ENCODE measurements around the gene SPTBN5. TPM values are rescaled to one million over a fixed set of nuclear protein-coding genes. Genes with fewer than 3 reads are reported as not detected.
"Not testable (repeated sequence)": the region's sequence is repeated elsewhere in the genome, so short reads cannot be mapped to it uniquely, and the experiment has no call there.

The SPTBN5 gene
- total RNA-seq, 8 experiments from 2014 or later: 0.18 to 2.3 (median 0.72) TPM

DNA sequence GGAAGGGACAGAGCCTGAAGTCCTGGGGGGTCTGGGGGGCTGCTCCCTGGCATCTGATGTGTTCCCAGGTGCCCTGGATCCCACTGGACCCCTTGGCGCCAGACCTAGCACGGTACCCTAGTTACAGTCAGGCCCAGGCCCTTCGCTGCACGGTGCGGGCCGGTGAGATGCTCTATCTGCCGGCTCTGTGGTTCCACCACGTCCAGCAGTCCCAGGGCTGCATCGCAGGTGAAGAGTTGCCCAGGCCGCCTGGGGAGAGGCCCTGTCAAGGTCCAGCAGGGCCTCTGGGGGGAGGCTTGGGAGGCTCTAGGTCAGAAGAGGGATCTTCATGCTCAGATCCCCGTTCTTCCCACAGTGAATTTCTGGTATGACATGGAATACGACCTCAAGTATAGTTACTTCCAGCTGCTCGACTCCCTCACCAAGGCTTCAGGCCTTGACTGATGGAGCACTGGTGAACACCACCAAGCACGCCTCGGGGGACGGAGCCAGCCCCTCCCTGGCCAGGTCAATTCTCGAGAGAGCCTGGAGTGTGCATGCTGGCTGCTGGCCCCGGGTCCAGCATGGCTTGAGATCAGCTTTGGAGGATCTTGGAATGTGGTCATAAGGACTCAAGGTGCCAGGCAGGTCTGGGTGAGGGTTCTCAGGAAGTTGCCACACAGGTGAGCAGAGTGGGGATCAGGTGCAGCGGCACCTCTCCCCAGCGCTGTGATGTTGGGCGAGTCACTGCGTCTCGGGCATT is 57.0 kb downstream of the SPTBN5 start:
- H3K4me3 ChIP-seq: no peak overlapping the region
- in situ Hi-C loops (cut with MboI; ENCODE audit: low pct_unique_long_range_greater_than_20kb in 2 of 9, low sequenced_read_pairs in 9 of 9, unreplicated experiment in 9 of 9): no loop called here
- no peak overlapping the region for H3K27ac ChIP-seq
- no peak for ATAC-seq (replicated peaks in 6 of 8)
- no peaks in the 10 kb centered on the region for H3K4me1 ChIP-seq (replicated peaks in 1 of 2)
- WGBS, 10 experiments: 73 to 96% (median 85%) methylated on average over 6 to 9 of the region's 23 CpGs; no CpG with 5 or more reads in 5 of the 10 experiments

DNA sequence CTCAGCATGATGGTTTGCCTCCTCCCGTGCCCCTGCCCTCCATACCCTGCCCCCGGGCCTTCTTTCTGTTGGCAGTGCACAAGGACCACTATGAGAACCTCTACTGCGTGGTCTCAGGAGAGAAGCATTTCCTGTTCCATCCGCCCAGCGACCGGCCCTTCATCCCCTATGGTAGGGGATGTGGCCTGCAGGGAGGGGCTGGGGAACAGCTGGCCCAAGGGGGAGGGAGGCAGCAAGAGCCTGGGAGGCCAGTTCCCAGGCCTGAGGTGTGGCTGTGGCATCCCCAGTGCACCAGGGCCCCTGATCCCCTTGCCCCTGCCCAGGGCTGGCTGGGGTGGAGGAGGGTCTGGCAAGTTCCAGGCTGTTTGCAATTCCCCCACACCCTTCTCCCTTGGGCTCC is 57.8 kb downstream of the SPTBN5 start:
- 93% methylated on average over 5 of the region's 6 CpGs; no CpG with 5 or more reads in 9 of the 10 experiments for WGBS, 10 experiments
- in situ Hi-C loops (cut with MboI; ENCODE audit: low pct_unique_long_range_greater_than_20kb in 2 of 9, low sequenced_read_pairs in 9 of 9, unreplicated experiment in 9 of 9): no loop called here
- H3K4me3 ChIP-seq: no peak overlapping the region
- H3K27ac ChIP-seq: no peak overlapping the region
- no peaks in the 10 kb centered on the region for H3K4me1 ChIP-seq (replicated peaks in 1 of 2)
- peak in 2 of 8 experiments; percentile 32 to 51 for ATAC-seq (replicated peaks in 6 of 8)

DNA sequence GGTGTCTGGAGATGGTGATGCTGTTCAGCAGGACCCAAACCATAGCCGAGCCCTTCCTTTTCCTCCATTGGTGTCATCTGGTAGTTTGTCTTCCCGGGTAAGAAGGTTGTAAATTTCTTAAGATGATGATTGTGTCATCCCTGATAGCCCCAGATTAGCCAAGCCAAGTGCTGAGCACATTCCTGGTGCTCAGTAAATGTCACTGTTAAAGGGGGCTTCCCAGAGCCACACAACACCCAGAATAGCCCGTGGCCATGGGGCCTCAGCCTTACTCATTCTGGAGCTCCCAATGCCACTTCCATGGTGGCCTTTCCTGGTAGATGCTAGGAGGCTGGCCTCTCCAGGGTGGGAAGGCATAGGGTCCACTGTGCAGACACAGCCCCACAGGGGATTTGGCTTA is 59.8 kb downstream of the SPTBN5 start:
- 72 to 100% (median 100%) methylated on average over 1 to 2 of the region's 3 CpGs; no CpG with 5 or more reads in 7 of the 10 experiments for WGBS, 10 experiments
- Histone ChIP-seq H3K4me3 (no peak overlapping the region), H3K4me1 (replicated peaks in 1 of 2) (peaks cover 3 to 6% of the 10 kb centered on the region in 2 donors), H3K27ac (no peak overlapping the region)
- no peak for ATAC-seq (replicated peaks in 6 of 8)
- in situ Hi-C loops (cut with MboI; ENCODE audit: low pct_unique_long_range_greater_than_20kb in 2 of 9, low sequenced_read_pairs in 9 of 9, unreplicated experiment in 9 of 9): no loop called here

DNA sequence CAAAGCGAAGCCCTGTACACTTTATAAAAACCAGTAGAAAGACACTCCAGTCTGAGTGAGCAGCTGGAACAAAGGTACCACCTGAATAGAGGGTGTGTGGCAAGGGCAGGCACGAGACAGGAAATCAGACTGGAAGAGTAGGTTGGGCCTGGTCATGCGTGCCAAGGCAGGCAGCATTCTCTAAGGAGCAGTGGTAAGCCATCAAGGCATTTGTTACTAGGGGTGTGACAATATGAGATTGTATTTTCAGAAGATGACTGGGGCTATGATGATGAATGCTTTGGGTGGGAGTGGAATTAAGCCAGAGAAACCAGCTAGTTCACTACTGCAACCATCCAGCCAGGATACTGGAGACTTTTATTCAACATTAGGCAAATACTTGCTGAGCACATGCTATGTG is 61.0 kb downstream of the SPTBN5 start:
- Histone ChIP-seq H3K27ac (no peak overlapping the region), H3K4me3 (no peak overlapping the region), H3K4me1 (replicated peaks in 1 of 2) (peaks cover 7 to 10% of the 10 kb centered on the region in 2 donors)
- in situ Hi-C loops (cut with MboI; ENCODE audit: low pct_unique_long_range_greater_than_20kb in 2 of 9, low sequenced_read_pairs in 9 of 9, unreplicated experiment in 9 of 9): no loop called here
- no peak for ATAC-seq (replicated peaks in 6 of 8)
- 90 to 100% methylated on average over 1 to 2 of the region's 3 CpGs; no CpG with 5 or more reads in 8 of the 10 experiments for WGBS, 10 experiments

DNA sequence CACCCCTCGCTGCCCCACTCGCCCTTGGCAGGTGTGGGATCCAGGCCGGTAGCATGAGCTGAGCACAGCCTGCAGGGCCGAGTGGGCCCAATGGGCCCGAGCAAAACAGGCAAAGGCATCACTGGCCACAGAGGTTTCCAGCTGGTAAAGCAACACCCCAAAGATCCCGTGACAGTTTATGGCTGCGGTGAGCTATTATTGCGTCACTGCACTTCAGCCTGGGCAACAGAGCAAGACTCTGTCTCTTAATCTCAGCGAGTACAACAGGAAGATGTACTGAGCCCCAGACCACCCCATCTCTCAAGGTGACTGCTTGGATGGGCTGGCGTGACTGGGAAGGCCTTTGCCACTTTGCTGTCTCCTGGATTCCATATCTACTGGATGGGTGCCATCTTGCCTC is 61.6 kb downstream of the SPTBN5 start:
- ATAC-seq (replicated peaks in 6 of 8): no peak
- WGBS, 10 experiments: 90 to 100% (median 97%) methylated on average over 2 to 5 of the region's 10 CpGs; no CpG with 5 or more reads in 6 of the 10 experiments
- Histone ChIP-seq H3K4me3 (no peak overlapping the region), H3K27ac (no peak overlapping the region), H3K4me1 (replicated peaks in 1 of 2) (peaks cover 7 to 10% of the 10 kb centered on the region in 2 donors)
- in situ Hi-C loops (cut with MboI; ENCODE audit: low pct_unique_long_range_greater_than_20kb in 2 of 9, low sequenced_read_pairs in 9 of 9, unreplicated experiment in 9 of 9): no loop called here

DNA sequence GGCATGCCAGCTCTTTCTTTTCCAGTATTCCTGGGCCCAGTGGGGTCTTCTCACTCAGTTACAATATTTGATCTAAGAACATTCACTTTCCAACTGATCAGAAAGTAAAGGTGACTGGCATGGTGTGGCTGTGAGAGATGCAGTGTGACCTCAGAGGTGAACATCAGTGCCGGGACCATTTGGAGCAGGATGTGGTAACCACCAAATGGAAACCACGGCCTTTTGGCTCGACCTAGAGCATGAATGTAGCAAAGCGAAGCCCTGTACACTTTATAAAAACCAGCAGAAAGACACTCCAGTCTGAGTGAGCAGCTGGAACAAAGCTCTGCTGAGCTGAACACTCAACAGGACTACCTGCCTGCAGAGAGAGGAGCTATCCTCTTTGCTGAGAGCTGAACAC is 62.6 kb downstream of the SPTBN5 start:
- H3K27ac ChIP-seq; H3K4me3 ChIP-seq; in situ Hi-C loops (cut with MboI; ENCODE audit: low pct_unique_long_range_greater_than_20kb in 2 of 9, low sequenced_read_pairs in 9 of 9, unreplicated experiment in 9 of 9); ATAC-seq (replicated peaks in 6 of 8): not testable (repeated sequence)
- WGBS, 10 experiments: 83 to 100% (median 100%) methylated on average over 1 to 4 of the region's 4 CpGs; no CpG with 5 or more reads in 7 of the 10 experiments
- peaks cover 7 to 10% of the 10 kb centered on the region in 2 donors for H3K4me1 ChIP-seq (replicated peaks in 1 of 2)

DNA sequence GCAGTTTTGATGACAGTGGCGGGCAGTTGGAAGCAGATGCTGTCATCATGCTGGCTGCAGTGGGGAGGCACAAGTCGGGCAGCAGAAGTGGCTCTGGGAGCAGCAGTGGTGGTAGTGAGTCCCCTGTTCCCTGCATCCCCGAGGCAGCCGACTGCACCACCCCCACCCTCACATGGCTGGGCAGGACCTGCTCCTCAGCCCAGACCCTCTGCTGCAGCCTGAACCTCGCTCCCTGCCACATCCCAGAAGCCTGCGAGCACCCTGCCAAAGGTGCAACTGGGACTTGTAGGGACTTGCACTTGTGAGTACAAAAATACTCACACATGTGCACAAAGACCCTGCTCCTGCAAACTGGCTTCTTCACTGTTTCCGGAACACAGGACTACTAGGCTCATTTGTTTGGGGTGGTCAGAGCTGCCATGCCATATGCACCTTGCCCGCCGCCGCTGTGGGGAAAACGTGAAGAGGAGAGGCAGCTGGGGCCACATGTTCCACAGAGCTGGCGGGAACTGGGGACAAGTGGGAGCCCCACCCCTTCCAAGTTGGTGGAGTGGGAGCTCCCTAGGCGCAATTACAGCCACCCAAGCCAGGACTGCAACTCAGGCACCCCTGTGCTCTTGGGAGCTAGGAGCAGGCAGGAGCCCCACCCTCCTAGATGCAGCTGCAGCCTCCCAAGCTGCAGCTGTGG is 63.8 kb downstream of the SPTBN5 start:
- peaks cover 7 to 10% of the 10 kb centered on the region in 2 donors for H3K4me1 ChIP-seq (replicated peaks in 1 of 2)
- H3K27ac ChIP-seq: no peak overlapping the region
- 80 to 100% (median 95%) methylated on average over 1 to 3 of the region's 13 CpGs; no CpG with 5 or more reads in 6 of the 10 experiments for WGBS, 10 experiments
- H3K4me3 ChIP-seq: no peak overlapping the region
- ATAC-seq (replicated peaks in 6 of 8): no peak
- in situ Hi-C loops (cut with MboI; ENCODE audit: low pct_unique_long_range_greater_than_20kb in 2 of 9, low sequenced_read_pairs in 9 of 9, unreplicated experiment in 9 of 9): no loop called here

DNA sequence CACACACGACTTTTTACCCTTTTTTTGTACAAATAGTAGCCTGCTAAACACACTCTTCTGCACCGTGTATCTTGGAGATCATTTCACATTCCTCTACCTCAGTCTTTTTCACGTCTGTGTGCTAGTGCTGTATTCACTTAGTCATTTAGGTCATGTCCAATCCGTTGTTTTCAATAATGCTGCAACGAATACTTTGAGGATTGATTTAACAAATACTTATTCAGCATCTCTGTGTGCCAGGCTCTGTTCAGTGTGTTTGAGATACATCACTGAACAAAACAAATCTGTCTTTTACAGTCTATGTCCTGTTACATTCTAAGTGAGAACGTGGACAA is 65.1 kb downstream of the SPTBN5 start:
- peaks cover 7 to 10% of the 10 kb centered on the region in 2 donors for H3K4me1 ChIP-seq (replicated peaks in 1 of 2)
- 0 to 17% (median 8%) methylated on average over 3 to 6 of the region's 6 CpGs; no CpG with 5 or more reads in 1 of the 10 experiments for WGBS, 10 experiments
- H3K4me3 ChIP-seq: peak overlapping the region; percentile 56 to 99 (median 73)
- no peak overlapping the region for H3K27ac ChIP-seq
- ATAC-seq (replicated peaks in 6 of 8): peak in 1 of 8 experiments; percentile 2
- in situ Hi-C loops (cut with MboI; ENCODE audit: low pct_unique_long_range_greater_than_20kb in 2 of 9, low sequenced_read_pairs in 9 of 9, unreplicated experiment in 9 of 9): no loop called here

GRCh38 chr15:41827880-41828806 is 65.7 kb downstream of the SPTBN5 start, which contains the start of gene JMJD7:
JMJD7 (plus strand) TSS chr15:41828092; CDS start chr15:41828125, 33 bp downstream.
- peak within 1 kb of the TSS; percentile 68 to 78 for H3K27ac ChIP-seq
- in situ Hi-C loops (cut with MboI; ENCODE audit: low pct_unique_long_range_greater_than_20kb in 2 of 9, low sequenced_read_pairs in 9 of 9, unreplicated experiment in 9 of 9): no loop called here
- peaks cover 7 to 10% of the 10 kb centered on the region in 2 donors for H3K4me1 ChIP-seq (replicated peaks in 1 of 2)
- peak within 1 kb of the TSS; percentile 56 to 99 (median 73) for H3K4me3 ChIP-seq
- peak; percentile 73 to 89 (median 86) for ATAC-seq (replicated peaks in 6 of 8)
- 0 to 19% (median 0%) methylated on average over 1 to 5 of the region's 66 CpGs for WGBS, 10 experiments

GRCh38 chr15:41827290-41827879 is 66.5 kb downstream of the SPTBN5 start:
- H3K4me3 ChIP-seq: peak overlapping the region; percentile 56 to 99 (median 73)
- peaks cover 7 to 10% of the 10 kb centered on the region in 2 donors for H3K4me1 ChIP-seq (replicated peaks in 1 of 2)
- WGBS, 10 experiments: 0 to 20% (median 10%) methylated on average over 1 to 7 of the region's 37 CpGs; no CpG with 5 or more reads in 7 of the 10 experiments
- peak in 5 of 8 experiments; percentile 1 to 16 (median 3) for ATAC-seq (replicated peaks in 6 of 8)
- in situ Hi-C loops (cut with MboI; ENCODE audit: low pct_unique_long_range_greater_than_20kb in 2 of 9, low sequenced_read_pairs in 9 of 9, unreplicated experiment in 9 of 9): no loop called here
- H3K27ac ChIP-seq: no peak overlapping the region

GRCh38 chr15:41825572-41826535 is 68.0 kb downstream of the SPTBN5 start:
- no peak for ATAC-seq (replicated peaks in 6 of 8)
- no peak overlapping the region for H3K4me3 ChIP-seq
- in situ Hi-C loops (cut with MboI; ENCODE audit: low pct_unique_long_range_greater_than_20kb in 2 of 9, low sequenced_read_pairs in 9 of 9, unreplicated experiment in 9 of 9): no loop called here
- peaks cover 7 to 10% of the 10 kb centered on the region in 2 donors for H3K4me1 ChIP-seq (replicated peaks in 1 of 2)
- 60 to 88% (median 70%) methylated on average over 2 to 8 of the region's 13 CpGs; no CpG with 5 or more reads in 2 of the 10 experiments for WGBS, 10 experiments
- H3K27ac ChIP-seq: no peak overlapping the region
